Upper lobe of left lung (tissue), 6 donors: Measurements from ENCODE around the gene DDR1. TPM values are rescaled to one million over a fixed set of nuclear protein-coding genes. Genes with fewer than 3 reads are reported as not detected.
A peak's percentile ranks its signal among the peaks of the same experiment; 100 is the strongest.

Experiments used
- ATAC-seq, 2 donors: fragments of 200-7000 bp; cut with Tn5 transposase; one replicate each; pipeline ENCODE4 v1.9.1; 2022; ENCODE audit warnings: mild to moderate bottlenecking in 2 of 2, moderate library complexity in 2 of 2; ENCODE audit not compliant: low FRiP score in 2 of 2
- DNase-seq, 2 donors: peaks; one replicate each; pipeline ENCODE4 v3.0.0-alpha.2; 2019 to 2020
- H3K27ac ChIP-seq, 4 donors: fragments of 200-600 bp; sonication (generic); one replicate each; pipeline ENCODE4 v1.5.1; 2016 to 2019
- H3K27me3 ChIP-seq, 4 donors: fragments of 200-600 bp; sonication (generic); one replicate each; pipeline ENCODE4 v1.5.1; 2017 to 2019
- H3K36me3 ChIP-seq, 4 donors: fragments of 200-600 bp; sonication (generic); one replicate each; pipeline ENCODE4 v1.5.1; 2016 to 2019
- H3K4me1 ChIP-seq, 4 donors: fragments of 200-600 bp; sonication (generic); one replicate each; pipeline ENCODE4 v1.5.1; 2018 to 2019
- H3K4me3 ChIP-seq, 4 donors: fragments of 200-600 bp; sonication (generic); one replicate each; pipeline ENCODE4 v1.5.1; 2017 to 2019; ENCODE audit warnings: mild to moderate bottlenecking in 2 of 4, moderate library complexity in 1 of 4
- H3K9me3 ChIP-seq, 4 donors: fragments of 200-600 bp; sonication (generic); one replicate each; pipeline ENCODE4 v1.5.1; 2018 to 2019
- EP300 ChIP-seq, 4 donors: sonication (generic); formaldehyde crosslinking; IDR thresholded peaks; one replicate each; pipeline ENCODE4 v1.5.1; 2017; ENCODE audit warnings: antibody characterized with exemption in 4 of 4, control low read depth in 2 of 4
- POLR2A ChIP-seq, 4 donors: fragments of 450-650 bp; IDR thresholded peaks; one replicate each; pipeline ENCODE4 v1.5.1; 2016 to 2017; ENCODE audit warnings: antibody characterized with exemption in 4 of 4, mild to moderate bottlenecking in 2 of 4
- POLR2AphosphoS5 ChIP-seq, 2 donors: sonication (generic); formaldehyde crosslinking; IDR thresholded peaks; one replicate each; pipeline ENCODE4 v1.5.1; 2017; ENCODE audit warnings: antibody characterized with exemption in 2 of 2
- WGBS, 2 donors: methylation state at CpG; one replicate each; pipeline ENCODE4 v1.1.5; 2017 to 2018; 5-methylcytosine and 5-hydroxymethylcytosine counted together
- total RNA-seq, 6 donors: library from RNA; depleted of rRNA in 4 of 6; stranded (reverse); fragments of >200 nt in 4 of 6; gene quantifications; one replicate each; pipeline versions ENCODE4 v1.1.0 to v1.2.1, GENCODE V29; 2016 to 2021
- TF ChIP-seq, protein P1 (sequence below), 6 experiments: fragments of 450-650 bp in 4 of 6; fragments of 200-600 bp in 2 of 6; sonication (generic) in 2 of 6; IDR thresholded peaks; one replicate each; pipeline ENCODE4 v1.5.1; 2016 to 2019; ENCODE audit warnings: antibody characterized with exemption in 6 of 6
- donor health status: DM: no; HTN: no; CAD: no; lungs with moderate emphysema.
- donor health status: DM: no; HTN: yes; CAD: no; lungs with severe emphysema.

Gene DDR1
- total RNA-seq, 6 donors from 2014 or later, result 75.4 to 147 (median 111) TPM

DNA sequence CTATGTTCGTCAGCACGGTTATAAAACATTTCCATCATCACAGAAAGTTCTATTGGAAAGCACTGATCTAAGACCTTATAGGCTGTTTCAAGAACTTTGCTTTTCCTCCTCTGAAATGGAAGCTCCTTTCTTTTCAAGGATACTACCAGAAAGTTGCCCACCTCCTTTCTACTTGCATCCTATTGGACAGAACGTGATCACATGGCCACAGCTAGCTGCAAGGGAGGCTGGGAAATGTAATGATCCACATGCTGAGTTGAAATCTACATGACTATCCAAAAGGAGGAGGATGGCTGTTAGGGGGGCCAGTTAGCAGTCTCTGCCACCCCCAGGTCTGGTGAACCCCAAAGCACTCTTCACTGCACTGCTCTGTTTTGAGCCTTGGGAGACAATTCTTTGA, 44.4 kb downstream of the DDR1 start:
- H3K27me3 ChIP-seq, result no peaks in the 10 kb centered on the region
- H3K27ac ChIP-seq, result peak overlapping the region; percentile 34 to 88 (median 72)
- ATAC-seq (no peak), DNase-seq (no peak)
- no peak overlapping the region for H3K4me3 ChIP-seq
- H3K36me3 ChIP-seq, result peaks cover 0 to 27% (median 16%) of the 10 kb centered on the region in 4 donors
- no peaks in the 10 kb centered on the region for H3K9me3 ChIP-seq
- 96 to 99% methylated on average over 3 of the region's 3 CpGs for WGBS, 2 donors
- peaks cover 0 to 22% (median 9%) of the 10 kb centered on the region in 4 donors for H3K4me1 ChIP-seq
- TF ChIP-seq EP300 (IDR thresholded peaks at IDR 0.05), result no peak
- TF ChIP-seq, protein P1, sequence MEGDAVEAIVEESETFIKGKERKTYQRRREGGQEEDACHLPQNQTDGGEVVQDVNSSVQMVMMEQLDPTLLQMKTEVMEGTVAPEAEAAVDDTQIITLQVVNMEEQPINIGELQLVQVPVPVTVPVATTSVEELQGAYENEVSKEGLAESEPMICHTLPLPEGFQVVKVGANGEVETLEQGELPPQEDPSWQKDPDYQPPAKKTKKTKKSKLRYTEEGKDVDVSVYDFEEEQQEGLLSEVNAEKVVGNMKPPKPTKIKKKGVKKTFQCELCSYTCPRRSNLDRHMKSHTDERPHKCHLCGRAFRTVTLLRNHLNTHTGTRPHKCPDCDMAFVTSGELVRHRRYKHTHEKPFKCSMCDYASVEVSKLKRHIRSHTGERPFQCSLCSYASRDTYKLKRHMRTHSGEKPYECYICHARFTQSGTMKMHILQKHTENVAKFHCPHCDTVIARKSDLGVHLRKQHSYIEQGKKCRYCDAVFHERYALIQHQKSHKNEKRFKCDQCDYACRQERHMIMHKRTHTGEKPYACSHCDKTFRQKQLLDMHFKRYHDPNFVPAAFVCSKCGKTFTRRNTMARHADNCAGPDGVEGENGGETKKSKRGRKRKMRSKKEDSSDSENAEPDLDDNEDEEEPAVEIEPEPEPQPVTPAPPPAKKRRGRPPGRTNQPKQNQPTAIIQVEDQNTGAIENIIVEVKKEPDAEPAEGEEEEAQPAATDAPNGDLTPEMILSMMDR (IDR thresholded peaks at IDR 0.05), result no peak
- no peak for TF ChIP-seq POLR2AphosphoS5 (IDR thresholded peaks at IDR 0.05)
- TF ChIP-seq POLR2A (IDR thresholded peaks at IDR 0.05), result no peak

DNA sequence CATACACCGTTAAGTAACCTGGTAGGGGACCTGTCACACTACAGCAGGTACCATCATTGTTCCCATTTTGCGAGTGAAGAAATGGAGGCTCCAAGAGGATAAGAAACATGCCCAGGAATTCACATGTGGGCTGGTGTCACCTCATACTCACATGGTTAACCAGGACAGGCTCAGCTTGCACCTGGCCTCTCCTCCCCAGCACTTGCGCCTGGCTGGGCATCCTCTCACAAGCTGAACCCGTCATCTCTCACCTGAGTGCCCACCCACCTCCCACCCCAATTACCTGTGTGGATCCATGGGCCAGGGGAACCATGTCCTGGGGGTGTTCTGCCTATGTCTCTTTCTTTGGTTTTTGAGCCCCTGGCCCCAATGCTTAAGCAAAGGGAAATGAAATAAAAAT, 46.2 kb downstream of the DDR1 start:
- 77 to 82% methylated on average over 4 of the region's 4 CpGs for WGBS, 2 donors
- DNase-seq (peak in 1 of 2 donors; percentile 40), ATAC-seq (no peak)
- no peaks in the 10 kb centered on the region for H3K27me3 ChIP-seq
- TF ChIP-seq, protein P1 (IDR thresholded peaks at IDR 0.05), result no peak
- TF ChIP-seq POLR2A (IDR thresholded peaks at IDR 0.05) (peak in 1 of 4 donors; percentile 22), POLR2AphosphoS5 (IDR thresholded peaks at IDR 0.05) (peak in 1 of 2 donors; percentile 46)
- H3K36me3 ChIP-seq, result peaks cover 0 to 11% (median 8%) of the 10 kb centered on the region in 4 donors
- H3K9me3 ChIP-seq, result no peaks in the 10 kb centered on the region
- H3K27ac ChIP-seq, result peak overlapping the region; percentile 77 to 88 (median 80)
- H3K4me3 ChIP-seq, result peak overlapping the region in 3 of 4 donors; percentile 35 to 55 (median 48)
- peaks cover 0 to 31% (median 10%) of the 10 kb centered on the region in 4 donors for H3K4me1 ChIP-seq

DNA sequence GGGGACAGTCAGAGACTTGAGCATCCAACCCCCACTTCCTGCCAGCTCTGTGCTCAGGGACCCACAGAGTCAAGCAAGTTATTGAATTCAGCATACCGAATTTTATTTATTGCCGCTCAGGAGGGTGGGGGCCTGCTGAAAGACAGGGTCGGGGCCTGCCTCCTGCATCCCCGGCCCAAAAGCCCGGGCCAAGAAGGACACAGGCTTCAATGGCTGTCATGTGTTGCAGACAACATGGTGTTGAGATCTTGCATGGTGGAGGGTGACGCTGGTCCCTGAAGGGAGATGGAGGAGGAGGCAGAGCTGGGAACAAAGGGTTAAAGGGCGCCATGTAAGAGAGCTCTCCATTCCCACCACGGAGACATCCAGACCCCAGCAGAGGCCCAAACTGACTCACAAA, 47.0 kb downstream of the DDR1 start:
- no peaks in the 10 kb centered on the region for H3K27me3 ChIP-seq
- peak overlapping the region; percentile 77 to 88 (median 80) for H3K27ac ChIP-seq
- no peak for DNase-seq
- no peaks in the 10 kb centered on the region for H3K9me3 ChIP-seq
- WGBS, 2 donors, result 40 to 52% methylated on average over 7 to 8 of the region's 8 CpGs
- TF ChIP-seq POLR2A (IDR thresholded peaks at IDR 0.05) (no peak), EP300 (IDR thresholded peaks at IDR 0.05) (no peak), POLR2AphosphoS5 (IDR thresholded peaks at IDR 0.05) (no peak)
- TF ChIP-seq, protein P1 (IDR thresholded peaks at IDR 0.05), result no peak
- H3K4me1 ChIP-seq, result peaks cover 0 to 24% (median 7%) of the 10 kb centered on the region in 4 donors
- H3K36me3 ChIP-seq, result peaks cover 0 to 5% (median 1%) of the 10 kb centered on the region in 4 donors
- H3K4me3 ChIP-seq, result peak overlapping the region in 3 of 4 donors; percentile 35 to 55 (median 48)
- no peak for ATAC-seq

DNA sequence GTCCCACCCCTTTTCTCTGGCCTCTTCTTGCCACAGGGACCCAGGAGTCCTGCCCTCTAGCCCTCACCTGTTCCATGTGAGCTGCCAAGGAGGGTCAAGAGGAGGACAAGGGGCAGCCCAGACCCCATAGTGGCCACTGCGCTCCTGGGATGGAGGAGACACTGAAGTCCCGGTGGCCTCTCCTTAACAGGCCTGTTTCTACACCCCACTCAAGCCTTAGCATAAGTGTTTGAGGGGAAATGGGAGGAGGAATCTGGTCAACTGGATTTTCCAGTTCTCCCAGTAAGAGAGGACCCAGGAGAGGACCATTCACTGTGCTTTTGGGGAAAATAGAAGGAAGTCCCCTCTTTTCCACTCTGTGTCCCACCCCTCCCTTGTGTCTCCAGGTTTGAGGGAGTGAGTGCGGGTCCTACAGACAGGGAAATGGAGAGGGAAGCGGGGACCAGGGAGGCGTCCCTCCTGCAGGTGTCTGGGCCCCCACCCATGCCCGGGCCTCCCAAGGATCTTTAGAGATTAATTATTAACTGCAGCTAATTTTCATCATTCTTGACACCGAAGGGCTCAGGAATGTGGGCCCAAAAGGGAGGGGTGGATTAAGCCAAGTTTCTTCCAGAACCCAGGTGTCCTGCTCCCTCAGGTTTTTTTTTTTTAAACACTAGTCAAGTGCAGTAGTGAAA, 47.8 kb downstream of the DDR1 start, which contains the start of gene SFTA2:
SFTA2 (minus strand) TSS at position 202 of the 677 bp plus-strand sequence; CDS start at position 128, 74 bp downstream.
- Histone ChIP-seq H3K4me1 (peaks cover 0 to 21% (median 5%) of the 10 kb centered on the region in 4 donors), H3K4me3 (peak within 1 kb of the TSS in 3 of 4 donors; percentile 35 to 55 (median 48)), H3K27ac (peak within 1 kb of the TSS; percentile 77 to 88 (median 80)), H3K36me3 (no peaks in the 10 kb centered on the region), H3K9me3 (no peaks in the 10 kb centered on the region), H3K27me3 (no peaks in the 10 kb centered on the region)
- ATAC-seq, result peak; percentile 49 to 75
- peak in 1 of 2 donors; percentile 68 for DNase-seq
- peak in 2 of 4 donors; percentile 67 to 75 for TF ChIP-seq EP300 (IDR thresholded peaks at IDR 0.05)
- TF ChIP-seq, protein P1 (IDR thresholded peaks at IDR 0.05), result no peak
- peak; percentile 77 to 82 for TF ChIP-seq POLR2AphosphoS5 (IDR thresholded peaks at IDR 0.05)
- peak in 2 of 4 donors; percentile 84 to 91 for TF ChIP-seq POLR2A (IDR thresholded peaks at IDR 0.05)
- 66 to 78% methylated on average over 6 to 7 of the region's 7 CpGs for WGBS, 2 donors
